Measurements from ENCODE around the gene CYGB. TPM values are rescaled to one million over a fixed set of nuclear protein-coding genes. Genes with fewer than 3 reads are reported as not detected.

CYGB gene
- total and polyA plus RNA-seq, 10 of the 15 experiments (the other 5 are each of a cell fraction or from before 2014, with no cell fraction given) = 0.34 TPM; not detected in 9

- Histone ChIP-seq H3K79me2 (ENCODE audit: control insufficient read depth, insufficient read depth, low read length) (no peaks in the 10 kb centered on the region), H3K9me3 (replicated peaks; ENCODE audit: control insufficient read depth, insufficient read depth, low read length) (no peaks in the 10 kb centered on the region), H3K4me3 (no peak overlapping the region), H4K20me1 (ENCODE audit: control insufficient read depth, insufficient read depth) (no peaks in the 10 kb centered on the region), H2AFZ (ENCODE audit: control insufficient read depth, low read depth, low read length) (no peak overlapping the region), H3K27ac (ENCODE audit: control insufficient read depth, insufficient read depth) (no peak overlapping the region), H3K9ac (ENCODE audit: control insufficient read depth, insufficient read depth, low read length) (no peak overlapping the region), H3K36me3 (ENCODE audit: control insufficient read depth in 2 of 2, insufficient read depth in 2 of 2, low read length in 1 of 2) (no peaks in the 10 kb centered on the region; a peak in 1 of 4 replicates), H3K4me1 (ENCODE audit: control insufficient read depth, insufficient read depth, low read length) (no peaks in the 10 kb centered on the region; the same call in 1 of the 2 replicates), H3K4me2 (ENCODE audit: control insufficient read depth, insufficient read depth) (no peak overlapping the region), H3K27me3 (replicated peaks in 1 of 2; ENCODE audit: control insufficient read depth in 2 of 2, insufficient read depth in 2 of 2, low read length in 1 of 2) (peaks cover 0 to 5% of the 10 kb centered on the region in 2 experiments; a peak in 3 of 4 replicates)
- FAIRE-seq (no peak), ATAC-seq (no peak), DNase-seq (ENCODE audit: low read depth, low spot score) (no peak)
- intact Hi-C loops (cut with micrococcal nuclease; ENCODE audit: unreplicated experiment) = no loop called here
- TF ChIP-seq ATF7 (IDR thresholded peaks at IDR 0.05; ENCODE audit: low read depth) (no peak), ZBTB33 (IDR thresholded peaks at IDR 0.05) (no peak), MYC (IDR thresholded peaks at IDR 0.05; ENCODE audit: insufficient read depth, insufficient read length, insufficient replicate concordance, low read length, severe bottlenecking) (no peak), ZBTB11 (CRISPR knock-in tag; IDR thresholded peaks at IDR 0.05) (no peak), BCL11A (IDR thresholded peaks at IDR 0.05; ENCODE audit: low read depth, low read length) (no peak)
- ChIA-PET POLR2A (no interaction called here), RAD21 (ENCODE audit: unreplicated experiment) (interaction anchor here (1.0 to 2.0 kb wide), 2 partner anchors 15 to 36 kb away, joined by 3 to 6 read pairs; no protein-coding TSS in a partner anchor), CTCF (interaction anchor here (0.6 to 4.7 kb wide), 5 partner anchors 10 to 245 kb away, joined by 3 to 32 read pairs (median 5); no protein-coding TSS in a partner anchor), SMC1A (ENCODE audit: uncharacterized antibody, unreplicated experiment) (no interaction called here)
- no TSS peak for BruUV-seq (replicated peaks)
- 46% methylated on average over 10 of the region's 10 CpGs for WGBS (ENCODE audit: insufficient coverage, insufficient replicate concordance, low lambda C conversion rate, missing lambda C conversion rate)
- in situ Hi-C loops (cut with MboI) = no loop called here
These were observed 5.1 kb upstream of the CYGB start for GRCh38 chr17:76542566-76542971.
